HFF-Myc (cell line): Measurements from ENCODE around the gene NDN.

ENCODE experiments used
- DNase-seq: peaks from one replicate; pipeline ENCODE4 v3.0.0-alpha.2; 2011; ENCODE audit warnings: low read depth; ENCODE audit errors: extremely low read depth
- H3K4me3 ChIP-seq: replicated peaks from 2 replicates; pipeline ENCODE4 v1.5.1; 2011; ENCODE audit warnings: low read depth, mild to moderate bottlenecking, control low read depth, low read length
- TF ChIP-seq, protein P1 (sequence below): IDR thresholded peaks from 2 replicates; pipeline ENCODE4 v1.5.1; 2012; ENCODE audit warnings: mild to moderate bottlenecking, low read depth, low read length, control low read depth; ENCODE audit errors: missing control alignments

Gene NDN

GRCh38 chr15:23648920-23649515 is 38.1 kb downstream of the NDN start:
- TF ChIP-seq, protein P1, sequence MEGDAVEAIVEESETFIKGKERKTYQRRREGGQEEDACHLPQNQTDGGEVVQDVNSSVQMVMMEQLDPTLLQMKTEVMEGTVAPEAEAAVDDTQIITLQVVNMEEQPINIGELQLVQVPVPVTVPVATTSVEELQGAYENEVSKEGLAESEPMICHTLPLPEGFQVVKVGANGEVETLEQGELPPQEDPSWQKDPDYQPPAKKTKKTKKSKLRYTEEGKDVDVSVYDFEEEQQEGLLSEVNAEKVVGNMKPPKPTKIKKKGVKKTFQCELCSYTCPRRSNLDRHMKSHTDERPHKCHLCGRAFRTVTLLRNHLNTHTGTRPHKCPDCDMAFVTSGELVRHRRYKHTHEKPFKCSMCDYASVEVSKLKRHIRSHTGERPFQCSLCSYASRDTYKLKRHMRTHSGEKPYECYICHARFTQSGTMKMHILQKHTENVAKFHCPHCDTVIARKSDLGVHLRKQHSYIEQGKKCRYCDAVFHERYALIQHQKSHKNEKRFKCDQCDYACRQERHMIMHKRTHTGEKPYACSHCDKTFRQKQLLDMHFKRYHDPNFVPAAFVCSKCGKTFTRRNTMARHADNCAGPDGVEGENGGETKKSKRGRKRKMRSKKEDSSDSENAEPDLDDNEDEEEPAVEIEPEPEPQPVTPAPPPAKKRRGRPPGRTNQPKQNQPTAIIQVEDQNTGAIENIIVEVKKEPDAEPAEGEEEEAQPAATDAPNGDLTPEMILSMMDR: peak; percentile 45
- no peak for DNase-seq
- H3K4me3 ChIP-seq: no peak overlapping the region

DNA sequence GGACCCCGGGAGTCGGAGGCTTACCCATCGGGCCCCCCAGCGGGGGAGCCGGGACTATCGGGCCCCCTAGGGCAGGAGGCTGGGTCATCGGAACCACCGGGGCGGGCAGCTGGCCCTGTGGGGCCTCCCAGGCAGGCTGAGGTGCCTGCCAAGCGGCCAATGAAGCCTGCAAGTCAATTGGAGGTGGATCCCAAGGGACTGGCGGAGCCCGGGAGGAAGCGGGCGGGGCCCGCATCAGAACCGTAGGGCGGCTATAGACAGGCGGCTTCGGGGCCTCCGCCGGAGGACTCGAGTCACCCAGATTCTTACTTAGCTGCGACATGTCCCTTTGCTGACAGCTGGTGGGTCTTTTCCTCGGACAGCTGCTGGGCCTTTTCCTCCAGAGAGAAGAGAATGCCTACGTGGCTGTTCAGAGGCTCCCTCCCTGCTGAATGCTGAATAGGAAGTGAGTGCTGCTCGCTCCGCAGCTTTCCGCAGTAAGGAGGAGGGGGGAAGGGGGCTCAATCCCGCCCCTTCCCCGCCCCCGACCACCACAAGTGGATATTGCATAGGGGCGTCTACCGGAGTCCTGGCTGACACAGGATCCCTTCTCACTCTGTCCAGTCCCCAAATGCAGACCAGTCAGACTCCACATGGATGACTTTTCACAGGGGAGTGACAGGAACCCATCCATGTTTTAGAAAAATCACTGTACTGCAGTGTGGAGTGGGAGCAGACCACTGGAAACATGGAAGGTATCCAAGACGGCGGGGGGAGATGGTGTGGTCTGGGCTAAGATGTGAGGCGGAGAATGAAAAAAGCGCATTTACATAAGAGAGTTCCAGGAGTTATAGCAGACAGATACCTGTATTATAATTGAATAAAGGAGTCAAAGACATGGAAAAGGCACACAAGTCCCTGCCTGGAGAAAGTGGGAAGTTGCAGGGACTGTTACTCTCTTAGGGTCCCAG is 39.4 kb downstream of the NDN start, which contains the start of gene MAGEL2:
TSS of gene MAGEL2 (minus strand) at position 447 of the 950 bp plus-strand sequence. CDS start at position 322, 125 bp downstream.
- DNase-seq: no peak
- H3K4me3 ChIP-seq: no peak within 1 kb of the TSS
- TF ChIP-seq, protein P1: no peak

DNA sequence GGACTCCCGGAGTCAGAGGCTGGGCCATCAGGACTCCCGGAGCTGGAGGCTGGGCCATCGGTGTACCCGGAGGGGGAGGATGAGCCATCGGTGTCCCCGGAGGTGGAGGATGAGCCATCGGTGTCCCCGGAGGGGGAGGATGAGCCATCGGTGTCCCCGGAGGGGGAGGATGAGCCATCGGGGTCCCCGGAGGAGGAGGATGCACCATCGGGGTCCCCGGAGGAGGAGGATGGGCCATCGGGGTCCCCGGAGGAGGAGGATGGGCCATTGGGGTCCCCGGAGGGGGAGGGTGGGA is 40.2 kb downstream of the NDN start:
- TF ChIP-seq, protein P1: no peak
- H3K4me3 ChIP-seq: no peak overlapping the region
- no peak for DNase-seq

GRCh38 chr15:23646165-23647000 is 40.7 kb downstream of the NDN start:
- H3K4me3 ChIP-seq: no peak overlapping the region
- TF ChIP-seq, protein P1: no peak
- no peak for DNase-seq

DNA sequence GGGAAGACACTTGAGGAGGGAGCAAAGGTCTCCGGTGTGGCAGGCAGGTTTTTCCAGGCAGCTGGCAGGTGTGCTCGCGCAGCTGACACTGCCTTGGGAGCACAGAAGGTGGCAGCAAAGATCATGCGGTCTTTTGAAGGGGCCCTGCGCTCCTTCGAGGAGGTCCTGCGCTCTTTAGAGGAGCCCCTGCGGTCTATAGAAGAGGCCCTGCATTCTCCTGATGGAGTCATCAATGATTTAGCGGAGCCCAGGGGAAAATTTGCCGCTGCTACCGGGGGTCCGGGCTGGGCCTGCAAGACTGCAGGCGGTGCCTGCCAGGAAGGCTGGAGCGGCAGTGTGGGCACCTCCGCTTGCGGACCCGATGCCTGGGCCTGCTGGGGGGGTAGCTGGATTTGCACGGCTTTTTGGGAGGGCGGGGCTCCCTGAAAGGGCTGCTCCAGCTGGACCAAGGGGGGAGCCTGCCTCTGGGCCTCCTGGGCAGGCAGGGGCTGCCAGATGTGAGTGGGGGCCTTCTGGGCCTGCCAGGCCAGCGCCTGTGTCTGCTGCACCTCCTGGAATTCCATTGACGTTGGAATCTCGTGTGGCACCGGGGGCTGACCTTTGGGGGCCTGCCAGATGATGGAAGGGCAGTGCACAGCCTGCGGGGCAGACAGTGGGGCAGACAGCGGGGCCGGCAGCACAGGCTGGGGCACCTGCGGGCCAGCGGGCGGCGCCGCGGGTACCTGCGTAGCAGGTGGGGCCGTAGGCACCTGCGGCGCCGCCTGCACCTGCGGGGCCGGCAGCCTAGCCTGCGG is 41.5 kb downstream of the NDN start:
- H3K4me3 ChIP-seq: no peak overlapping the region
- TF ChIP-seq, protein P1: no peak
- no peak for DNase-seq

GRCh38 chr15:23644829-23645228 is 42.3 kb downstream of the NDN start:
- DNase-seq: no peak
- no peak overlapping the region for H3K4me3 ChIP-seq
- TF ChIP-seq, protein P1: no peak
